ENCODE measurements around the gene SLC5A5.

SLC5A5 gene

DNA sequence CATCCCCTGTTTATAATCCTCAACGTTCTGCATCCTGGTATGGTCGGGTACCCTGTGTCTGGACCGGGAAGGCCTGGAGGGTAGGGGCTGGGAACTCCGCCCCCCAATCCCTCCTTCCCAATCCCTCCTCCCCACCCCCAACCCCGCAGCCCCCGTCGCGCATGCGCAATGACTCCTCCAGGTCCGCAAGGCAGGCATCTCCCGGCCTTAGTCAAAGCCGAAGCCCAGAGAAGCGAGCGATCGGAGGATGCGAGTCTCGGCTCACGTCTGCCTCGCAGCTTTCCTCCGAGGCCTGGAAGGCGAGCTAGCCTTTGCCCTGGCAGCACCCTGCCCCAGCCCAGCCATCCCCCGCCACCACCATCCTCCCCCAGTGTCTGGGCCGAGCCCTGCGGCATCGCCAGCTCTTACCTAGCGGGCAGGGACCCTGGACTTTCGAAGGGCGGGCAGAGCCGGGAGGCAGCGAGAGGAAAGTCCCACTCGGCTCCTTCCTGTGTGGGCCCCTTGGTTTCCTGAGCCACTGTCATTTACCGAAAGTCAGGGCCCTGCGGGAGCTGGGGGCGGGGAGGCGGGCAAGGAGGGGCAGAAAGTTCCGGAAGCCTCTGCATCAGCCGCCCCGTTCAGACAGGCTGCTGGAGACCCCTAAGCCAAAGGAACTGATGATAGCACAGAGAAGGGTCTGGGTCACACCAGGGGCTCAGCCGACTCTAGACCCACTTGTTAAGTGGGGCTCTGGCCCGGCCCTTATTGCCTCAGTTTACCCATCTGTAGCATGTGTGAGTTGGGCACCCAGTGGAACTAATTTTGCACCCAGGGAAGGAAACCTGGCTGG is 24.0 kb upstream of the SLC5A5 start, which contains the start of gene JAK3:
Gene JAK3, minus strand, starts transcription at position 445 of the 829 bp plus-strand sequence. CDS start 3,565 bp downstream, outside the sequence.
- DNase-seq (ENCODE audit: low read depth): peak; percentile 86

DNA sequence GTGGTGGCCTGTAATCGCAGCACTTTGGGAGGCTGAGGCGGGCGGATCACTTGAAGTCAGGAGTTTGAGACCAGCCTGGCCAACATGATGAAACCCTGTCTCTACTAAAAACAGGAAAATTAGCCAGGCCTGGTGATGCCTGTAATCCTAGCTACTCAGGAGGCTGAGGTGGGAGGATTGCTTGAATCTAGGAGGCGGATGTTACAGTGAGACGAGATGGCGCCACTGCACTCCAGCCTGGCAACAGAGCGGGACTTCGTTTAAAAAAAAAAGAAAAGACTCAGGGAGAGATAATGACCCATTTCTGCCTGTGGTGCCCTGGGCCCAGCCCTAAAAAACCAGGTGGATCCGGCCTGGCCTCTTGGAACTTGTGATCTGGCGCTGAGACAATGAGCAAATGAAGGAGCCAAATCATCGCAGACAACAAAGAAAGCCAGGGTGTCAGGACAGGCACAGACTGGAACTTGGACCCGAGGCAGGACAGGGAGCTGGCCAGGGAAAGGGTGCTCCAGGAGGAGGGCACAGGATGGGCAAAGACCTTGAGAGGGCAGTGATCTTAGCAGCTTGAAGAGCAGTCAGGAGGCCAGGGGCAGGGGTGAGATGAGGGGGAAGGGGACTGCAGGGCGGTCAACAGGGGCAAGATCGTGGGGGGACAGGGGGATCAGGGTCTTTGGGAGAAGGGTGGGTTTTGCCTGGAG is 23.0 kb upstream of the SLC5A5 start:
- no peak for DNase-seq (ENCODE audit: low read depth)

DNA sequence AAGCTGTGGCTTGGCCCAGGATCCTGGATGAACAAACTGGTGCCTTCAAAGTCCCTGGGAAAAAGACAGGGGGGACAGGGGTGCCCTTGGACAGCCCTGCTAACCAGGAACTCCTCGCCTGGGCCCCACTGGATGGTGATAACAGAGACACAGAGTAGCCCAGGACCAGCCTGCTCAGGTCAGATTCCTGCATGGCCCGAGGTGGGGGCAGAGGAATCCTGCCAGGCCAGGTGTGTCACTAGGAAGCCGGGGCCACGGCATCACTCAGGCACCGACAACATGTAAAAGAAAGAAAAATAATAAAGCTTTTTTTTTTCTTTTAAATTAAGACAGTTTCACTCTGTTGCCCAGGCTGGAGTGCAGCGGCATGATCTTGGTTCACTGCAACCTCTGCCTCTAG is 17.7 kb upstream of the SLC5A5 start:
- DNase-seq (ENCODE audit: low read depth): no peak

DNA sequence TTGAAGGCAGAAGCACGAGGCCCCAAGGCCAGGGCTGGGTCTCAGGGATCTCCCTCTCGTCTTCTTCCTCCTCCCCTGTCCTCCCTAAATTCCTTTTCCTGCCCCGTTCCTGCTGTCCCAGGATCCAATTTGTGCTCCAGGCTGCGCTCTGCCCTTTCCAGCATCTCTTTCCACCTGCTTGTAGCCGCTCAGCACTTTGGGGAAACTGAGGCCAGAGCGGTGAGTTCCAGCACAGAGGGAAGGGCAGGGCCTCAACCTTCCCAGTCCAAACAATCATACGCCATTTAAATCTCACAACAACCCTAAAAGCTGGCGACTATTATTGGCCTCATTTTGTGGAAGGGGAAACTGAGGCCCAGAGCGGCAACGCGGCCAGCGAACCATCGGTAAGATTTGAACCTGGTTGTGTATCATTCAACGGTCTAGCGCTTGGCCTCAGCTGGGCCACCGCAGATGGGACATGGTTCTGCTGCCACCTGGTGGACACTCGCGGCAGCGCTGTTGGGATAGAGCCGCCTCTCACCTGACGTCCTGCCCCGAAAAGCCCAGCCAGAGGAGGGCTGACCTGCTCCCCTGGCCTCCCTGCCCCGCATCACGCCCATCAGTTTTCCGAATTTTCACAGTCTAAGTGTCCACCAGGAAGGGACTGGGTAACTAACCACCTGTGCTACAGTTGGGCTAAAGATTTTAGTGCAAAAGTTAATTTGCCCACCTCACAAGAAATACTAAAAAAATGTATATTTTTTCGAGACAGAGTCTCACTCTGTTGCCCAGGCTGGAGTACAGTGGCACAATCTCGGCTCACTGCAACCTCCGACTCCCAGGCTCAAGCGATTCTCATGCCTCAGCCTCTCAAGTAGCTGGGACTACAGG is 16.2 kb upstream of the SLC5A5 start:
- DNase-seq (ENCODE audit: low read depth): peak; percentile 84

DNA sequence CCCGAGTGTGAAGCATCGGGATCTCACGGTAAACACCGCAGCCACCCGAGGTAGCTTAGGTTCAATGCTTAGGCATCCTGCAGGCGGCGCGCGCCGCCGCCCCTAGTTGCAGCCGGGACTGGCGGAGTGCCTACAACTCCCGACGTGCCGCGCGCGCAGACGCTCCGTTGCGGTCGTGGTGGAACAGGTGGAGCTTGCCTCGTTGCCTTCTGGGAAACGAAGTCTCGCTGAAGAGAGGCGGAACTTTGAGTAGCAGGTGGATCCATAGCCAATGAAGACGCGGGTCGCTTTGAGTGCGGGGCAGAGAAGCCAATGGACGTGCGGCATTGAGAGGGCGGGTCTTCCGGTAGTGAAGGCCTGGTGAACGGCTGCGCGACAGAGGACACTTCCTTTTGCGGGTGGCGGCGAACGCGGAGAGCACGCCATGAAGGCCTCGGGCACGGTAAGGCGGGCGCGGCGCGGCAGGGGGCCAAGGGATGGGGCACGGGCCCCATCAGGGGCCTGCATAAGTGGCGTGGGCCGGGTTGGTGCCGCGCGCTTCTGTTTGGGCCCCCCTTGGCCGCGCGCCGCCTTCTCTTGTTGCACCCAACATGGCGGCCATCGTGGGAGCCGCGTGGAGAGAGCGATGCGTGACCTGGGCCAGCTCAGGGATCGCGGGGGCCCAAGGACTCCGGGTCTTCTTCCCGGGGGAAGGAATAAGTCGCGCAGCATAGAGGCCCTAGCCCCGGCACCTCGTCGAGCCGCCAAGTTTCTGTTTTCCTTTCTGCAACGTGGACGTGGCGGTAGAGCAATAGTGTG is 12.0 kb upstream of the SLC5A5 start, which contains the start of gene RPL18A:
Gene RPL18A, plus strand, starts transcription at position 378 of the 798 bp plus-strand sequence. Its CDS starts 47 bp downstream, at position 425.
- DNase-seq (ENCODE audit: low read depth): peak; percentile 98

DNA sequence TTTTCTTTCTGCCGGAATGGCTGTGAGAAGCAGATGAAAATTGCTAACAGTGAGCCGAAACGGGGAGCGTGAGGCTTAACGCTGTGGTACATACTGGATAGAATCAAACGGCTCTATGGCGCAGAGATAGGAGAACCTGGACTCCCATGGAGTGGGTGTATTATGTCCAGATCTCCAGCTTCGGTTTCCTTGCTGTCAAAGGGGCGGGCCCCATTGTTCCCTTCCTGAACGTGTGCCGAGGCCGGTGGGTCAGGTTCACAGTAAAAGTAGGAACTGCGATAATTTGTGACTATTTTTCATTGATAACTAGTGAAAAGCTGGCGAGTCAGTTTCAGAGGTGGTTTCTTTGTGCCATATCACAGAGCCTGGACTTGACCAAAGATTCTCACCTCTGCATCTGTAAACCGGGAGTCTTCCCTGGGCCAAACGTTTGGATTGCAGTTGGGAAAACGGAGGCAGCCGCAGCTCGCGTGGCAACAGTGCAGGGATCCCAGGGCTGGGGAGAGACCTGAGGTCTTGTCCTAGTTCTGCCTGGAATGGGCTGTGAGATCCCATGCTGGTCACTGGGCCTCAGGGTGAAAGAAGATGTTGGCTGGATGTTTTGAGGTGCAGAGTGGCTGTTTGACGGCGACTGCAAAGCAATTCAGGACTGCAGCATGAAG is 11.3 kb upstream of the SLC5A5 start:
- no peak for DNase-seq (ENCODE audit: low read depth)

DNA sequence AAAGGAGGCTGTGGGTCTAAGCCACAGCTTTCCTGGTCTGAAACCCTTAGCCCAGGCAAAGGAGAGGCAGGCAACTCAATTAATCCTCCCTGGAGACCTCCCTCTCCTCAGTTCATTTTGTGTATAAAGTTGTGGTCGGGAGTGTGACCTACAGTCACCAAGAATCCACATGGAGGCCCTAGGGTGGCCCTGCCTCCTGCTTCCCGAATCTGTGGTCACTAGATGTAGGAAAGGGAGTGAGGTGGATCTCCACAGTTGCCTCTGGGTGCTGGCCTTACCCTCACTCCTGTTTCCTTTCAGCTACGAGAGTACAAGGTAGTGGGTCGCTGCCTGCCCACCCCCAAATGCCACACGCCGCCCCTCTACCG is 10.8 kb upstream of the SLC5A5 start:
- DNase-seq (ENCODE audit: low read depth): no peak

DNA sequence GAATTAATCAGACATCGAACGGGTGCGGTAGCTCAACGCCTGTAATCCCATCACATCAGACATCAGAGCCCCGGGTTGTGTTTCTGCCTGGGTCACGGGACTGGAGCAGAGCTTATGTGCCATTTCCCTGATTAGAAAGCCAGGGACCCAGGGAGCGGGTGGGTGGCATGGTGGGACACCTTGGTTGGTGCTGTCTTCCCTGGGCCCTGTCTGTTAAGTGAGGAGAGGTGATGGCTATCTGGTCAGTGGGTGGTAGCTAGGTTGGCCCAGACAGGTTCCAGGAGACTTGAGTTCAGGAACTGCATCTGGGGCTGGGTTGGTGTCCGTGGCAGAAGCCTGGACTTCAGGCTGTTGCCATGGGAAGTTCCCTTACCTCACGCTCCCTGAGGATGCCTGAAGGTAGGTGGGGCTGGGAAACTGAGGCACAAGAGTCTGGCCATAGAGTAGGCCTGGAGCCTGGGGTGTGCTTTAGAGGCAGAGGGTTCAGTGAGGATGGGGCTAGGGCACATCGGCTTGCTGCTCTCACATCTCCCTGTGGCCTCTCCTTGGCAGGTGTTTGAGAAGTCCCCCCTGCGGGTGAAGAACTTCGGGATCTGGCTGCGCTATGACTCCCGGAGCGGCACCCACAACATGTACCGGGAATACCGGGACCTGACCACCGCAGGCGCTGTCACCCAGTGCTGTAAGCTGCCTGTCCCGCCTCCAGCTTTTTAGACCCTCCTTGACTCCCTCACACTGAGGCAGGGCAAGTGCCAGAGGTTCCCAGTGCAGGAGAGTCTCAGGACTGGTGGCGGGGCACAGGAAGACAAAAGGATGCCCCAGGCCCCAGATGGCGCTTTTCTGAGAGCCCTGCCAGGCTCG is 10.0 kb upstream of the SLC5A5 start:
- no peak for DNase-seq (ENCODE audit: low read depth)

DNA sequence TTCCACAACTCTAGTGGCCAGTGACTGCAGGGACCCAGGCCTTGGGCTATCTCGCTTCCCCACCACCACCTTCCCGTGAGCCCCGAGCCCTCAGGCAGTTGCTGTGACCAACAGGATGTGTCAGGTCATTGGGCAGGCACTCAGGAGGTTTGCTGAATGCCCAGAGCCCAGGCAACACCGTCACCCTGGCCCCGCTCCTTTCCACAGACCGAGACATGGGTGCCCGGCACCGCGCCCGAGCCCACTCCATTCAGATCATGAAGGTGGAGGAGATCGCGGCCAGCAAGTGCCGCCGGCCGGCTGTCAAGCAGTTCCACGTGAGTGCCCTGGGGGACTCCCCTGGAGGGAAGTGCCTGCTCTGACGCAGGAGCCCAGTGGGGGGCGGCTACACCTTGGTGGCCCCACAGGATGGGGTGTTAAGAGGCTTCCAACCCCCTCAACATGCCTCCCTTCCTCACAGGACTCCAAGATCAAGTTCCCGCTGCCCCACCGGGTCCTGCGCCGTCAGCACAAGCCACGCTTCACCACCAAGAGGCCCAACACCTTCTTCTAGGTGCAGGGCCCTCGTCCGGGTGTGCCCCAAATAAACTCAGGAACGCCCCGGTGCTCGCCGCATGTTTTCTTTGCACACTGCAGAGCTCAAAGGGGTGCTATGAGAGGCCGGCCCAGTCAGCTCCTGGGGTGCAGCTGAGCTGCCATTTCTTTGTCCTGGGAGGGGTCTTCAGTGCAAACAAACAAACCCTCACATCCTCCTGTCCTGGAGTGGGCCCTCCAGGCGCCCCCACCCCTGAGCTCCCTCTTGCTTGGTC is 8.8 kb upstream of the SLC5A5 start:
- no peak for DNase-seq (ENCODE audit: low read depth)

DNA sequence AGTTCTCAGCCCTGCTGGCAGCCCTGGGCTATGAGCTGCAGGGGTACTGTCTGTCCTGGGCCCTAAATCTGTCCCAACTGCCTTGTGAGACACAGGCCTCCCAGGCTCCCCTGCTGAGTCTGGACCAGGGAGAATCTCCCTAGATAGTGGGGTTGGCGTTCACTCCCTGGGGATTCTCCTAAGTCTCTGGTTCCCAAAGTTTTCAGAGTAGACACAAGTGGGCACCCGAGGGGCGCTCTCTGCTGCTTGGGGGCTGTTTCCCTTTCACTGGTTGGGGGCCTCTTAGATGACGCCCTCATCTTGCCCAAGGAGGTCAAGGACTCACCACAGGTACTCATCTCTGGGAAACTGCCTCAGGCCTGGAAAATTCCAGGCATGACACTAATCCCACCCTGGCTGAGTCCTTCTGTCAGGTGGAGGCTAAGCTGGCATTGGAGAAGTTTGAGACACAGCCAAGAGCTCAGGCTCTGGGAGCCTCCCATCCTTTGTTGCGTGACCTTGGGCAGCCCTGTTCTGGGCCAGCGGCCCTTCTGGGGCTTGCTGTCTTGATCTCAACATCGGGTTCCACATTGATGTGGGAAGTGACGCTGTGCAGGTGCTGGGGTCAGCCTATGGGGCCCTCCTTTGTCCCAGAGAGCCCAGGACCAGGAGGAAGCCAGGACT is 8.1 kb upstream of the SLC5A5 start:
- DNase-seq (ENCODE audit: low read depth): no peak

DNA sequence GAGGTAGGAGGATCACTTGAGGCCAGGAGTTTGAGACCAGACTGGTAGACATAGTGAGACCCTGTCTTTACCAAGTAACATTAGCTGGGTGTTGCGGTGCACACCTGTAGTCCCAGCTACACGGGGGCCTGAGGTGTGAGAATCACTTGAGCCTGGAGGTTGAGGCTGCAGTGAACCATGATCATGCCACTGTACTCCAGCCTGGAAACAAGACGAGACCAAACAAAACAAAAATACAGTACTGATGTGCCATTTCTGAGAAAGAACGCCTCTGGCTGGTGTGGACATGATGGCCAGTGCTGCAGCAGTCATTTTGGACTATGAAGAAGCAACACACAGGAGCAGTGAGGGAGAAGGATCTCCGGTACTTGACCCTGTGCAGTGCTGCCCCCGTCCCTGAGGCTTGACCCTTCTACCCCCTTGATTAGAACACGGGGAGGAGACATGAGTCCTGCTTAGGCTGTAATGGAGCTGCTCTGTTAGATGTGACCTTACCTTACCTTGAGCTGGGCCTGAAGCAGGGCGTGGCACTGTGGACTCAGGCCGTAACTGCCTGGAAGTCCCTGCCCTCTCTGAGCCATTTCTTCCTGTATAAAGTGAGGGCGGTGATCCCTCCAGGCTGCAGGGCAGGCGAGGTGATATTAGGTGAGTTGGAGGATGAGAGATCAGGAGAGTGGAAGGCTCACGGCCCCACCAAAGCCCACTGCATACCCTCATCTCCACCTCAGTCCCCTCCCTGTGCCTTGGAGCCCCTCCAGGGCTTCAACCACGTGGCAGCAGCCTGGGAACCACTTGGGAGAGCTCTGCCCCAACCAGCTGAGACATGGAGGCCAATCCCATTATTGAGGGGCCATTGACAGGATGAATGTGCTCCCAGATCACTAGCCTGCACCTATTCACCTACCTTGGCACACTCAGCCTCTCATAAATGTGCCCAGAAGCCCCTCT is 6.1 kb upstream of the SLC5A5 start:
- no peak for DNase-seq (ENCODE audit: low read depth)

DNA sequence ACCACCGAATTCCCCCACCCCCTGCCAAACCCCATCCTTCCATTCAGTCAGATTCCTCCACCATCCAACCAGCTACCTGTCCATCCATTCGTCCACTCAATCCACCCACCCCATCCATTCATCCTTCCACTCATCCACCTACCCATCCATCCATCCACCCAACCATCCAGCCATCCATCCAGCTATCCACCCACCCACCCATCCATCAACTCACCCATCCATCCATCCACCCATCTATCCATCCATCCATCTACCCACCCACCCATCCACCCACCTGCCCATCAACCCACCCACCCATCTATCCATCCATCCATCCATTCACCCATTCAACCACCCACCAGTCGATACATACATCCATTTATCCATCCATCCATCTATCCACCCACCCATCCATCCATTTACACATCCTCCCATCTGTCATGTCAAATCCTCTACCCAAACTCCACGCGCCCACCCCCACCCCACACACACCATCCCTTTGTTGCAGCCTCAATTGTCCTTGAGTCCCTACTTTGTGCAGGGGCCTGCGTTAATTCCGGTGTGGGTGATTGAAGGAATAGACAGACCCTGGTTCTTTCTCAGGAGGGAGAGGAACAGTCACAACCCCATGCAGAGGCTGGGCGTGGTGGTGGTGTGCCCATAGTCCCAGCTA is 5.3 kb upstream of the SLC5A5 start:
- no peak for DNase-seq (ENCODE audit: low read depth)

DNA sequence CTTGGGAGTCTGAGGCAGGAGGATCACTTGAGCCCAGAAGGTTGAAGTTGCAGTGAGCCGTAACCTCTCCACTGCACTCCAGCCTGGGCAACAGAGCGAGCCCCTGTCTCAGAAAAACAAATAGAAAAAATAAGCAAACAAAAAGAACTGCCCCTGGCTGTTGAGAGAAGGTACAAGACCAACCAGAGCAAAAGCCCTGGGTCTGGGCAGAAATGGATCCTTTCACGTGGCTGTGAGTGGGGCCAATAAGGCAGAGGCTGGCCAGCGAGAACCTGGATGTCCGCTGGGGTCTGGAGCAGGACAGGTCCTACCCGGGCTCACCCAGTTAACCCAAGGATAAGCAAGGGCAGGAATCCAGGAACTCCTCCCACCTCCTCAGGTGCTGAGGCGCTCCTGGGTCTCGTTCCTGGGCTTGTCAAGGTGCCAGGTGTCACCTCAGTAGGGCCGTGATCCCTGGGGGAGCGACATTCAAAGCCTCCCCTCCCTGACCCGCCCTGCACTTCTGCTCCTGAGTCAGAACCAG is 4.7 kb upstream of the SLC5A5 start:
- no peak for DNase-seq (ENCODE audit: low read depth)

DNA sequence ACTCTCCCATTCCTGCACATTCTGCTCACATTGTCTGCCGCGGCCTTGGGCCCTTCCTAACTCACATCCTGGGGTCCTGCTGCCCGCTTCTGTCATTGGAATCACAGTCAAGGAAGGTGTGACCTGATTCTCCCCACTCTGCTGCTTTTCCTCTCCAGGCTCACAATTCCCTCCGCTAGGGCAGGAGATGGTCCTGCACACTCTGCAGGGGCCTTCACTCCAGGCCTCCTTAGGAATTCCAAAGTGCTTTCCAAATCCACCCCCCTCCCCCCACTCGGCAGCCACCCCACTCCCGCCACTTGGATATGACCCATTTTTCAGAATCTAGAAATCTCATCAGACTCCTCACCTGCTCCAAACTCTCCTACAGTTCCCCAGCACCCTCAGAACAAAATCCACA is 3.1 kb upstream of the SLC5A5 start:
- no peak for DNase-seq (ENCODE audit: low read depth)

DNA sequence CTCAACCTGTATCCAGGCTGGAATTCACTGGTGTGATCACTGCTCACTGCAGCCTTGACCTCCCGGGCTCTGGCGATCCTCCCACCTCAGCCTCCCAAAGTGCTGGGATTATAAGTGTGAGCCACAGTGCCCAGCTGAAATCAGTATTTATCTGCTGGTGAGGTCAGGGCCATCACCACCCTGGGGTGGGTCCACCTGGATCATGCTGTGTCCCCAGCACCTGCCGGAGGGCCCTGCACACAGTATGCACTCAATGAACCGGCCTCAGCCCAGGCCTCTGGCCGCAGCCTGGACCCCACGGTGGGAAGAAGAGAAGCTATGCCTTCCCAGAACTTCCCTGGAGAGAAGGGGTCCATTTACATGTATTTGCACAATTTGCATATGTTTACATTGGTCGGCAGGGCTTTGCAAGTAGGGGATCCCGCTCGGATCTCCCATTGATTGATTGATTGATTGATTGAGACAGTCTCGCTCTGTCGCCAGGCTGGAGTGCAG is 2.6 kb upstream of the SLC5A5 start:
- DNase-seq (ENCODE audit: low read depth): no peak

Measured in activated T-helper 9 cell treated with anti-CD3 and anti-CD28 coated beads, Interleukin-2, amount 50 U/mL, for 16 hours (primary cell).